ENCODE data around the gene KRTAP5-1.

DNA sequence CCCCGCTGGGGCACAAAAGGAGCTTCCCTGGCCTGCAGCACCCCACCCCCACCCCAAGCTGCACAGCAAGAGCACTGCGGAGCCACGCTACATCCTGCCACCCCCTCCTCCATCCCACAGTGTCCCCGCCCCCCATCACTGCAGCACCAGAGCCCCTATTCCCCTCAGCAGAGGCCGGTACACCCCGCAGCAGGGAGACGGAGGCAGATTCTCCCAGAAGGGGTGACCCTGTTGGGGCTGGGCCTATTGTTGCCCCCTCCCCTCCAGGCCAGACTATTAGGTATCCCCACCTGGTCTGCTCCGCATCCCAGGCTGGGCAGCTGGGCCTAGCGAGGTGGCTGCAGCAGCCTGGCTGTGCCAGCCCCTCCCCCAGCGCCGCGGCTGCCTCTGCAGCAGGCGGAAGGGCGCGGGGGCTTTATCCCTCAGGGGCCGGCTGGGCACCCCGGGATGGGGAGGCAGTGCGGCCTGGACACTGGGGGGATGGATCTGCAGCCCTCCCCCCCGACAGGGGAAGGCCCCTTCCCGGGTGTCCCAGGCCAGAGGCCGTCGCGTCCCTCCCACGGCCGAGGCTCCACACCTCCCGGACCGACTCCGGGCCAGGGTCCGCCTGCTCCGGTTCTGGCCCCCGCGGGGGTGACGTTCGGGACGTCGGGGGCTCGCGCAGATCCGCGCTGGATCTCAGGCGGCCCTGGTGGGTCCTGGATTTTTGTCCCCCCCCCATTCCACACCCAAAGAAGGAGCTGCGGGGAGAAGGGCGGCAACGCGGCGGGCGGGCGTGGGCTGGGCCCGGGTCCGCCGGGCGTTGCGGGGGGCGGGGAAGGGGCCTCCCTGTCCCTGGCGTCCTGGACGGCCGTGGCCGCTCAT is 14.0 kb downstream of the KRTAP5-1 start:
- TF ChIP-seq POLR2A (IDR thresholded peaks at IDR 0.05; ENCODE audit: low read length): no peak
- no peak for TF ChIP-seq CEBPB (IDR thresholded peaks at IDR 0.05)
- TF ChIP-seq HOXA7 (CRISPR knock-in tag; IDR thresholded peaks at IDR 0.05): no peak
- TF ChIP-seq RNF2 (IDR thresholded peaks at IDR 0.05; ENCODE audit: borderline replicate concordance, low read depth): no peak
- TF ChIP-seq RAD21 (conservative IDR thresholded peaks at IDR 0.05 in 1 of 2, IDR thresholded peaks at IDR 0.05 in 1 of 2): no peak
- no peak for TF ChIP-seq CHD2 (IDR thresholded peaks at IDR 0.05; ENCODE audit: low read length, partially characterized antibody)
- TF ChIP-seq, protein P1, sequence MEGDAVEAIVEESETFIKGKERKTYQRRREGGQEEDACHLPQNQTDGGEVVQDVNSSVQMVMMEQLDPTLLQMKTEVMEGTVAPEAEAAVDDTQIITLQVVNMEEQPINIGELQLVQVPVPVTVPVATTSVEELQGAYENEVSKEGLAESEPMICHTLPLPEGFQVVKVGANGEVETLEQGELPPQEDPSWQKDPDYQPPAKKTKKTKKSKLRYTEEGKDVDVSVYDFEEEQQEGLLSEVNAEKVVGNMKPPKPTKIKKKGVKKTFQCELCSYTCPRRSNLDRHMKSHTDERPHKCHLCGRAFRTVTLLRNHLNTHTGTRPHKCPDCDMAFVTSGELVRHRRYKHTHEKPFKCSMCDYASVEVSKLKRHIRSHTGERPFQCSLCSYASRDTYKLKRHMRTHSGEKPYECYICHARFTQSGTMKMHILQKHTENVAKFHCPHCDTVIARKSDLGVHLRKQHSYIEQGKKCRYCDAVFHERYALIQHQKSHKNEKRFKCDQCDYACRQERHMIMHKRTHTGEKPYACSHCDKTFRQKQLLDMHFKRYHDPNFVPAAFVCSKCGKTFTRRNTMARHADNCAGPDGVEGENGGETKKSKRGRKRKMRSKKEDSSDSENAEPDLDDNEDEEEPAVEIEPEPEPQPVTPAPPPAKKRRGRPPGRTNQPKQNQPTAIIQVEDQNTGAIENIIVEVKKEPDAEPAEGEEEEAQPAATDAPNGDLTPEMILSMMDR (IDR thresholded peaks at IDR 0.05): no peak
- TF ChIP-seq CHD4 (IDR thresholded peaks at IDR 0.05; ENCODE audit: borderline replicate concordance): no peak
- no peak for TF ChIP-seq MAZ (IDR thresholded peaks at IDR 0.05; ENCODE audit: borderline replicate concordance, low read depth, low read length)
- TF ChIP-seq, protein P2, sequence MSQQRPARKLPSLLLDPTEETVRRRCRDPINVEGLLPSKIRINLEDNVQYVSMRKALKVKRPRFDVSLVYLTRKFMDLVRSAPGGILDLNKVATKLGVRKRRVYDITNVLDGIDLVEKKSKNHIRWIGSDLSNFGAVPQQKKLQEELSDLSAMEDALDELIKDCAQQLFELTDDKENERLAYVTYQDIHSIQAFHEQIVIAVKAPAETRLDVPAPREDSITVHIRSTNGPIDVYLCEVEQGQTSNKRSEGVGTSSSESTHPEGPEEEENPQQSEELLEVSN (IDR thresholded peaks at IDR 0.05; ENCODE audit: borderline replicate concordance, low read depth): no peak
- TF ChIP-seq EP300 (IDR thresholded peaks at IDR 0.05): no peak
- TF ChIP-seq, protein P3, sequence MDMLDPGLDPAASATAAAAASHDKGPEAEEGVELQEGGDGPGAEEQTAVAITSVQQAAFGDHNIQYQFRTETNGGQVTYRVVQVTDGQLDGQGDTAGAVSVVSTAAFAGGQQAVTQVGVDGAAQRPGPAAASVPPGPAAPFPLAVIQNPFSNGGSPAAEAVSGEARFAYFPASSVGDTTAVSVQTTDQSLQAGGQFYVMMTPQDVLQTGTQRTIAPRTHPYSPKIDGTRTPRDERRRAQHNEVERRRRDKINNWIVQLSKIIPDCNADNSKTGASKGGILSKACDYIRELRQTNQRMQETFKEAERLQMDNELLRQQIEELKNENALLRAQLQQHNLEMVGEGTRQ (IDR thresholded peaks at IDR 0.05): no peak

Measured in A549 (cell line).